GM12892 (cell line): Measurements from ENCODE around the gene MAML1.

ENCODE experiments used
- POLR2A ChIP-seq: IDR thresholded peaks from 2 replicates; pipeline ENCODE4 v1.6.1; 2011; ENCODE audit warnings: low read depth, low read length, control low read depth
- POLR2AphosphoS5 ChIP-seq: IDR thresholded peaks from 2 replicates; pipeline ENCODE4 v1.6.1; 2011; ENCODE audit warnings: low read depth, low read length, control low read depth

GRCh38 chr5:179765400-179765799 lies 32.8 kb downstream of the MAML1 start:
- TF ChIP-seq POLR2AphosphoS5, result no peak
- no peak for TF ChIP-seq POLR2A
